ENCODE measurements around the gene ABHD6.
"Not testable (repeated sequence)": the region's sequence is repeated elsewhere in the genome, so short reads cannot be mapped to it uniquely, and the experiment has no call there.

ABHD6 gene

GRCh38 chr3:58242860-58243259, 5.3 kb downstream of the ABHD6 start:
- DNase-seq (ENCODE audit: low read depth): not testable (repeated sequence)

GRCh38 chr3:58243976-58244585, 6.5 kb downstream of the ABHD6 start:
- DNase-seq (ENCODE audit: low read depth): no peak

GRCh38 chr3:58246148-58247047, 8.8 kb downstream of the ABHD6 start:
- no peak for DNase-seq (ENCODE audit: low read depth)

- no peak for DNase-seq (ENCODE audit: low read depth)
These were observed 11.9 kb downstream of the ABHD6 start for GRCh38 chr3:58249358-58250092.

- DNase-seq (ENCODE audit: low read depth): no peak
These were observed 12.6 kb downstream of the ABHD6 start for GRCh38 chr3:58250093-58250707.

GRCh38 chr3:58251631-58252035, 14.0 kb downstream of the ABHD6 start:
- no peak for DNase-seq (ENCODE audit: low read depth)

- no peak for DNase-seq (ENCODE audit: low read depth)
These were observed 16.6 kb downstream of the ABHD6 start for GRCh38 chr3:58254144-58254543.

GRCh38 chr3:58256061-58256460, 18.5 kb downstream of the ABHD6 start:
- DNase-seq (ENCODE audit: low read depth): no peak

- no peak for DNase-seq (ENCODE audit: low read depth)
These were observed 18.9 kb downstream of the ABHD6 start for GRCh38 chr3:58256511-58256910.

- no peak for DNase-seq (ENCODE audit: low read depth)
These were observed 20.9 kb downstream of the ABHD6 start for GRCh38 chr3:58258392-58259055.

GRCh38 chr3:58260261-58260731, 22.7 kb downstream of the ABHD6 start:
- DNase-seq (ENCODE audit: low read depth): no peak

- no peak for DNase-seq (ENCODE audit: low read depth)
These were observed 23.1 kb downstream of the ABHD6 start for GRCh38 chr3:58260733-58261132.

- DNase-seq (ENCODE audit: low read depth): no peak
These were observed 24.5 kb downstream of the ABHD6 start for GRCh38 chr3:58261954-58262666.

- no peak for DNase-seq (ENCODE audit: low read depth)
These were observed 29.0 kb downstream of the ABHD6 start for GRCh38 chr3:58266577-58266976.

- DNase-seq (ENCODE audit: low read depth): not testable (repeated sequence)
These were observed 30.0 kb downstream of the ABHD6 start for GRCh38 chr3:58267543-58267942.

- no peak for DNase-seq (ENCODE audit: low read depth)
These were observed 31.8 kb downstream of the ABHD6 start for GRCh38 chr3:58269356-58269755.

GRCh38 chr3:58270485-58270884, 32.9 kb downstream of the ABHD6 start:
- DNase-seq (ENCODE audit: low read depth): no peak

- no peak for DNase-seq (ENCODE audit: low read depth)
These were observed 34.4 kb downstream of the ABHD6 start for GRCh38 chr3:58271901-58272501.

- no peak for DNase-seq (ENCODE audit: low read depth)
These were observed 35.3 kb downstream of the ABHD6 start for GRCh38 chr3:58272891-58273290.

GRCh38 chr3:58273362-58273761, 35.8 kb downstream of the ABHD6 start:
- DNase-seq (ENCODE audit: low read depth): not testable (repeated sequence)
